GM18858 (cell line): ENCODE measurements around the gene HTRA2.

Experiments used
- ATAC-seq: cut with Tn5 transposase; IDR thresholded peaks from one replicate; pipeline ENCODE4 v1.9.1; 2021; ENCODE audit not compliant: unreplicated experiment

The HTRA2 gene

DNA sequence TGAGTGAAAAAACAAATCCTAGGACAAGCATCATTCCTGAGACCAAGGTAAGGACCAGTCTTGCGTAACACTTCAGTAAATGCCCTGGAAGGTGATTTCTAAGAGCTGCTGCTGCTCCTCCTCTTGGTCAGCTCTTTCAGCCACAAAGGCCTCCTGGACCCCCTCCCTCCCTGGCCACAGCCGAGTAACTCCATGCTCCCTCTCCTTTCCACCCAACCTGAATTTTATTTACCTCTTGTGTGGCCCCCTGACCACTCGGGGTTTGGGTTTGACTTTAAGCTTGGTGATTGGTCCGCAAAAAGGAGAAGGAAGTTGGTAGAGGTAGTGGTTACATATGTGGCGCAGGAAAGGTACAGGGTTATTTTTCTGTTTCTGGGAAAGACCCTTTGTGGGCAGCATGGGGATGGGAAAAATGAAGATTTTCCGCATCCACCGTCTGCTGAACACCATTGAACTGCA is 9.2 kb downstream of the HTRA2 start:
- no peak for ATAC-seq

DNA sequence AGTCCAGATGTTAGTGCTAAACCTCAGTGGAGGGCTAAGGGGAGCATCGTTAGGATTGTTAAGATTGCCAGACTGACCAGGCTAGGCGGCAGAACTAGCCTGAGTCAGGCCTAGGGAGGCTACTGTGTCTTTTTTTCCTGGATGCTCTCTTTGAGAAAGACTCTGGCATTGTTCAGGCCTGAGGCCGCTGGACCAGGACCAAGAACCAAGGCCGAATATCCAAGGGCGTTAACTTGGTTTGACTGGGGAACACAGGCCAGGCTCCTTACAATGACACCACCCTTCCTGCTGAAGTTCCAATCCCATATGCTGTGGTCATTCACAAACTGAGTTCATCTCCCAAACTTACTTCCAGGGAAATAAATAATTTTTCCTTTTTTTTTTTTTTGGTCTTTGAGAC is 10.6 kb downstream of the HTRA2 start:
- ATAC-seq = no peak

GRCh38 chr2:74542978-74543377 is 13.2 kb downstream of the HTRA2 start:
- no peak for ATAC-seq

GRCh38 chr2:74544634-74545033 is 14.9 kb downstream of the HTRA2 start:
- no peak for ATAC-seq

DNA sequence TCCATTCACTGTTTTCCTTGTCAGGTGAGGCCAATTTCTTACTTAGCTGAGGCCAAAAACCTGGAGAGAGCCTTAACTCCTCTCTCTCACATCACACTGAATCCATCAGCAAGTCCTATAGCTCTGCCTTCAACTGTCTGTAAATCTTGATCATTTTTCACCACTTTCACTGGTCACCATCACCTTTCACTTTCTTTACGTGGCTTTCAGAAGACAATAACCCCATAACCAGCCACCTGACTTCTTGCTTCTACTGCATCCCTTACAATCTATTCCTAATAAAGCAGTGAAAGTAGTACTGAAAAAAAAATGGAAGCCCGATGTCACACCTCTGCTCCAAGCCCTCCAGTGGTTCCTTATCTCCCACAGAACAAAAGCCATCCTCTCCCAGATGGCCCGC is 16.3 kb downstream of the HTRA2 start:
- ATAC-seq = no peak

DNA sequence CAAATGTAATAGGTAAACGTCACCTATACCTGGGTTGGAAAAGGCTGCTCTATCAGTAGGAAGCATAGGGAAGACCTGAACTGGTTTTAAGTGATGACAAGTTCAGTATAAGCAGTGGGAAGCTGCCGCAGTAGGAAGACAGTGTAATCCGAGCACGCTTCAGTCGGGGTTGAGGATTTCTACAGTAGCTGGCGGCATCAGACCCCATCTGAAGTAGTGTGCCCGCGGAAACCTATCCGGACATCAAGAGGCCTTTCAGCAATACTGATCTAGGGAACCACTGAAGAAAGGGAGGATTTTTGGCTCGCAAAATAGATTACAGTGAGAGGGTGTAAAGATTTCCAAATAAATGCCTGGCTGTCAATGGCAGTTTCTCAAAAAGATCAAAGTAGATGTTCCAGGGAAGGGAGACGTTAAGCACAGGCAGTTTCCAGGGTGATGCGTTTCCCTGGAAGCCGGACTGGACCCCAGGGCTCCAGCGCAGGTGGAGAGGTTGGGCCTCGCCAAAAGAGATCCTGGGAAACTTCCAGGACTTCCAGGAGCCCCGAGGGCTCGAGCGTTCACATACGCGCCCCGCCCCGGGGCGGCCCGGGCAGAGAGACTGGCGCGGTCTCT is 18.7 kb downstream of the HTRA2 start:
- ATAC-seq = no peak

- no peak for ATAC-seq
Measured at GRCh38 chr2:74548900-74549826, 19.4 kb downstream of the HTRA2 start.

DNA sequence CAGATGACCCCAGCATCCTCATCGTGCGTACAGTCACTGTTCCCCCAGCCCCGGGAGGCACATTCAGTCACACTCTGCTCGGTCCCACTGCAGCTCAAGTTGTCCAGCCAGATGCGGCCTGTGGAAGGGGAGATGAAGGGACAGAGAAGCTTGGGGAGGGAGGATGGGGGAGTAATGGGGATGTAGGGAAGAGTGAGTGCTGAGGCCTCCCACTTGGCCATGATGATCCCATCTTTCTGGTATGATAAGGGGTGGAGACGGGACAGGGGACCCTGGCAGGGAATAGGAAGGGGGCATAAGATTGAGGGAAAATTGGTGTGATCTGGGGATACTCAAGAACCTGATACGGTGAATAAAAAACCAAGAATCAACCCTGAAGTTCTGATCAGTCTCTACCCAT is 20.5 kb downstream of the HTRA2 start:
- ATAC-seq = no peak

DNA sequence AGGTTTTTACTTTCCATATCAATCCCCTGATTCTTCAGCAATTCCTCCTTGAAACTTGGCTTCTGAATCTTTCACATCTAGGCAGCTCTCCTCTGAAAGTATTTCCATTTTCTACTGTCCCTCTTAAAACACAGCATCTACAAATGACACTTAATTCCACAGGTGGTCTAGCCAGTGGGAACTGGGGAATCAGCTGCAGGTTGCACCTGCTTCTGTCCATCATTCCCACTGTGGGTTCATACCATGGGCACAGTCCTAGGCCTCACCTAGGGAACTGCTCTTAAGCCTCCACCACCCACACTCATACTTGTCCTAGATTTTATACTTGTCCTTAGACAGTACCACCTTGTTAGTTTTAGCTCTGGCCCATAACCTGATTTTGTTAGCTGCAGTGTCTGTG is 21.8 kb downstream of the HTRA2 start:
- ATAC-seq = no peak

DNA sequence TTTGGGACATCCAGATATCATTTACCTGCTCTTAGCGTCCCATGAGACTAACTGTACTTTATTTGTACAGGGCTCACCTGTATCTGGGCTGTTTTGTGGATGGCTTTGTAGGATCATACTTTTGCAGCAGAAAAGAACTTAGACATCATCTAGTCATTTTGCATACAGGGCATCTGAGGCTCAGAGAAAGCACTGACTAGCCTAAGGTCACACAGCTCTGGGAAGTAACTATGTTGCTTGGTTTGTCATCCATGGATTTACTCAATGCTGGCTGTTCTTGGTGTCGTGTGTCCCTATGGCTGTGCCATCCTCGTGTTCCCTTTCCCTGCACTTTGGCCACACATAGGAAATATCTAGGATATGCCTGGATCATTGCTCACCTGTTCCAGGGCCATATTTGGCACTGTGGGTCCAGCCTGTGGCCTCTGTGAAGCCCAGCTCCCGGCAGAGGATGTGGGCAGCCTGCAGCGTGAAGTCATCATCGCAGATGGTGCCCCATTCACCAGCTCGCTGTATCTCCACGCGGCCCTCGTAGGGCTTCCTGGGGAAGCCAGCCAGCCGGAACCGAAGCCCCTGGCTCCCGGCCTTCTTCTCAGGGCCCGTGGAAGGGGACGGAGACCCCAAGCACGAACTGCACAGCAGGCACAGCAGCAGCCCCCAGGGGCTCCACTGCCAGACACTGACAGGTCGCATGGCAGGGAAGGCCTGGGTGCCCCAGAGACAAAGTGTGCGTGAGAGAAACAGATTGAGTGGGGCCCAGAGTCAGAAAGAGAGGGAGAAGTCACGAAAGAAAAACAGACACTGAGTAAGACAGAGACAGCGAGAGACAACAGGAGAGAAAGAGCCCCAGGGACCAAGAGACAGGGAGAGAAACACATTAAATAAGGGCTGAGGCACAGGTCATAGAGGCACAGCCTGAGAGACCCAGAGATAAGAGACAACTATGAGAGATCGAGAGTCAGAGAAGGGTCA is 22.5 kb downstream of the HTRA2 start:
- ATAC-seq = no peak

DNA sequence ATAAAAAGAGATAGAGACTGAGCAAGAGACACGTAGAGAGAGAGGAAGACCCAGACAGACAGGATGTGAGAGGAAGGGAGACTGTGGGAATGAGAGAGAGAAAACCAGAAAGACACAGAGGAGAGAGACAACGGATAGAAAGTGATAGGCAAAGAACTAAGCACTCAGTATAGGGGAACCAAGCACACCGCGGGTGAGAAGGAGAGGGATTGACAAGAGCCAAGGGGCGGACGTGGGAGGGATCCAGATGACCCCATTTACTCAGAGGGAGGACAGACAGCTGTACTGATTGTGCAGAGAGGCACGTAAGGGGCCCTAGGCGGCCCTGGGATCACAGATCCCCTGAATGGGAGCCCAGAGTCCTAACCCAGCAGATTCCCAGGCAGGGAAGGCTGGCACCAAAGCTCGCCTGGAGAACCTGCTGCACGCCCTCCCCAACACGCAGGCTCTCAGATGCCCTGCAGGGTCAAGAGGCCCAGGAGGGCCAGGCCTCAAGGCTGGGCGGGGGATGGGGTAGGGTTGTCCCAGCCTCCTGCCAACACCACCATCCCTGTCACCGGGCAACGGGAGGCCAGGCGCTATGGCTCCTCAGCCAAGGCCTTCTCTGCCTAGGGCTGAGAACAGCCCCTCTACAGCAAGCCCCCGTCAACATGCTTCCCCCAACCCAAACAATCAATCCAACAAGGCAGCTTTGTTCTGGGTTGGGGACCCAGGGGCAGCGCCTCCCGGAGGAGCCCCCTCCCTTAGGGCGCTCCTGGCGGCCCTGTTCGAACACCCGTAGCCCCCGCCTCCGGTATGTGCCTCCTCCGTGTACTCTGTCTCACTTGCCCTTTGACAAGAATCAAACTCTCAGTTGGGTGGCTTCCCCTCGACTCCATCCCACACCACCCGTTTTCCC is 23.4 kb downstream of the HTRA2 start:
- no peak for ATAC-seq

- peak; percentile 36 for ATAC-seq
Measured at GRCh38 chr2:74553892-74554819, 24.4 kb downstream of the HTRA2 start, which contains the start of the genes DOK1 and LOXL3. TSS of gene DOK1 (plus strand) at chr2:74554720. CDS start at chr2:74554755, 35 bp downstream. TSS of gene LOXL3 (minus strand) at chr2:74553942. CDS start at chr2:74552634, 1,308 bp downstream.

DNA sequence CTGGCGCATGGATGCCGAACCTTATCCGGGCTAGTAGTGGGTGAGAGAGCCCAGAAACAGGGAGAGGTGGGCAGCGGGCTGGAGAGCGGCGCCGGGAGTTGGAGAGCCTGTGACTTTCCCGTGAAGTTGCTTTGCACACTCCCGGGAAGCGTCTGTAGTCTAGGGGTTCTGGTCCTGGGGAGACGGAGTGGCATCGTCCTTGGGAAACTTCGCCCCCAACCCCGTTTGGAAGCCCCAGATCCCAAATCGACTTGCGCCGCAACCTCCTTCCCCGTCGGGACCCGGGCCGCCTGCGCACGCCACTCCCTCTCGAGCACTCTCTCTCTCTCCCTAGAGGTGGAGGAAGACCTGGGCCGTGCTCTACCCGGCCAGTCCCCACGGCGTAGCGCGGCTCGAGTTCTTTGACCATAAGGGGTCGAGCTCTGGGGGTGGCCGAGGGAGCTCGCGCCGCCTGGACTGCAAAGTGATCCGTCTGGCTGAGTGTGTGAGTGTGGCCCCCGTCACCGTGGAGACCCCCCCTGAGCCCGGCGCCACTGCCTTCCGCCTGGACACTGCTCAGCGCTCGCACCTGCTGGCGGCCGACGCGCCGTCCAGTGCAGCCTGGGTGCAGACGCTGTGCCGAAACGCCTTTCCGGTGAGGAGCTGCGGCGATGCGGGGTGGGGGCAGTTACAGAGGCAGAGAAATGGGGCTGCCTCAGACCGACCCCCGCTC is 25.2 kb downstream of the HTRA2 start:
- ATAC-seq = no peak

- ATAC-seq = no peak
Measured at GRCh38 chr2:74555610-74556103, 25.9 kb downstream of the HTRA2 start.

DNA sequence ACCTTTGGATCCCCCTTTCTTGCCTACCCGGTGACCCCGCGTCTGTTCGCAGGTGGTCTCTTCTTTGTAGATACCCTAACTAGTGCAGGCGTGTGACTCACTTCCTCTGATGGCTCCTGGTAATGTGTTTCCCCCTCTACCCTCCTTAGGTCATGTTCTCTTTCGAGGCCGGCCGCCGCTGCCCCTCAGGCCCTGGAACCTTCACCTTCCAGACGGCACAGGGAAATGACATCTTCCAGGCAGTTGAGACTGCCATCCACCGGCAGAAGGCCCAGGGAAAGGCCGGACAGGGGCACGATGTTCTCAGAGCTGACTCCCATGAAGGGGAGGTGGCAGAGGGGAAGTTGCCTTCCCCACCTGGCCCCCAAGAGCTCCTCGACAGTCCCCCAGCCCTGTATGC is 26.4 kb downstream of the HTRA2 start:
- ATAC-seq = no peak

- no peak for ATAC-seq
Measured at GRCh38 chr2:74556831-74557370, 27.2 kb downstream of the HTRA2 start.

DNA sequence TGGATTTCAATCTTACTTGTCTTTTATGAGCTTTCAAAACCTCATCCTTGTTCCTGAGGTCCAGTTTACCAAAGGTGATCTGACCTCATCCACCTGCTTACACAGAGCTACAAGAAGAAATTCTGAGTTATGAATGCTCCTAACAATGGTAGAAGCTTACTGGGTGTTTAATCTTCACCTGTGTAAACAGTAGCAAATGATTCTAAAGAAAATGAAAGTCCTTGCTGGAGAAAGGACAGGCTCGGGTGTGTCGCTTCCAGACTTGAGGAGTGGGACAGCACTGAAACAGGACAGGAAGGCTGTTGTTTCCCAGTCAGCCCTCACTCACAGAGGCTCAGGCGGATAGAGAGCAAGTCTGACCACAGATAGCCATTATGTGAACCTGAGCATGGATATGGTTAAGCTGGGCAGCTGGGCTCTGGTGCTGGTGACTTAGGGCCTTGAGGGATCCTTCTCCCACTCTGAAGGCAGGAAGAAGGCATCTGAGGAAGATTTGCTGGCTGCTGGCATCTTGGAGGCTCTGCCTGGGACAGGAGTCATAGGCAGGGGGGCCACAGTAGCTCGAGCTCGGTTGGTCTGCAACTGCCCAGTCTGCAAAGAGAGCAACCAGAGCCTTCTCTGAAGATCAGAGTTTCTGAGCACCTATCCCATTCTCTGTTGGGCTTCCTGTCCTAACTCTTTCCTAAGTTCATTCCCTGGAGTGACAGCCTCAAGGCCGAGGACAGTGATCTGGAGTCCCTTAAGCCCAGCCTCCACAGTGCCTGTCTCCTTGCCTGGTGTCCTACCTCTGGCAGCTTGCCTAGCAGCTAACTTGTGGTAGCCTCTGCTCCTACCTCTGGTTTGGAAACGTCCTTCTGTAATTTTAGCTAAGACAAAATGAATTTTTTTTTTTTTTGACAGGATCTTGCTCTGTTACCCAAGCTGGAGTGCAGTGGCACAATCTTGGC is 28.8 kb downstream of the HTRA2 start:
- ATAC-seq = no peak
